ENCODE results near the gene LRRC4C. TPM values are rescaled to one million over a fixed set of nuclear protein-coding genes. Genes with fewer than 3 reads are reported as not detected.
A peak's percentile ranks its signal among the peaks of the same experiment; 100 is the strongest.

The LRRC4C gene
- total and polyA plus RNA-seq, 4 donors: 0.10 to 0.93 (median 0.30) TPM

GRCh38 chr11:41225856-41226633 lies 233.4 kb downstream of the LRRC4C start:
- no peaks in the 10 kb centered on the region for H3K27me3 ChIP-seq (ENCODE audit: control insufficient read depth in 4 of 4, insufficient read depth in 4 of 4, low read length in 3 of 4)
- H3K4me3 ChIP-seq (ENCODE audit: low read depth in 1 of 3, low read length in 3 of 3): no peak overlapping the region
- H3K9me3 ChIP-seq (ENCODE audit: control insufficient read depth in 4 of 4, low read length in 3 of 4): no peaks in the 10 kb centered on the region
- no peak overlapping the region for H3K27ac ChIP-seq (ENCODE audit: low read depth in 1 of 2, low read length in 2 of 2)
- H3K4me1 ChIP-seq (ENCODE audit: control insufficient read depth in 4 of 4, insufficient read depth in 4 of 4, low read length in 3 of 4): no peaks in the 10 kb centered on the region
- no peak overlapping the region for H3K9ac ChIP-seq (ENCODE audit: low read depth in 1 of 2, low read length in 2 of 2)
- TF ChIP-seq YY1 (IDR thresholded peaks at IDR 0.05): no peak
- TF ChIP-seq RAD21 (IDR thresholded peaks at IDR 0.05): no peak
- TF ChIP-seq CTCF (IDR thresholded peaks at IDR 0.05; ENCODE audit: low read depth, low read length, missing input control): no peak
- no peaks in the 10 kb centered on the region for H3K36me3 ChIP-seq (ENCODE audit: control insufficient read depth in 4 of 4, insufficient read depth in 3 of 4, low read depth in 1 of 4, low read length in 3 of 4)
- 57% methylated on average over 3 of the region's 3 CpGs for WGBS
- no peak for DNase-seq (ENCODE audit: low spot score)

GRCh38 chr11:41222236-41222635 lies 237.2 kb downstream of the LRRC4C start:
- H3K9ac ChIP-seq (ENCODE audit: low read depth in 1 of 2, low read length in 2 of 2): no peak overlapping the region
- no peaks in the 10 kb centered on the region for H3K36me3 ChIP-seq (ENCODE audit: control insufficient read depth in 4 of 4, insufficient read depth in 3 of 4, low read depth in 1 of 4, low read length in 3 of 4)
- TF ChIP-seq FOXA2 (IDR thresholded peaks at IDR 0.05): no peak
- no peak for TF ChIP-seq SP1 (IDR thresholded peaks at IDR 0.05)
- H3K4me3 ChIP-seq (ENCODE audit: low read depth in 1 of 3, low read length in 3 of 3): no peak overlapping the region
- no peaks in the 10 kb centered on the region for H3K4me1 ChIP-seq (ENCODE audit: control insufficient read depth in 4 of 4, insufficient read depth in 4 of 4, low read length in 3 of 4)
- H3K9me3 ChIP-seq (ENCODE audit: control insufficient read depth in 4 of 4, low read length in 3 of 4): no peaks in the 10 kb centered on the region
- H3K27ac ChIP-seq (ENCODE audit: low read depth in 1 of 2, low read length in 2 of 2): no peak overlapping the region
- H3K27me3 ChIP-seq (ENCODE audit: control insufficient read depth in 4 of 4, insufficient read depth in 4 of 4, low read length in 3 of 4): no peaks in the 10 kb centered on the region
- DNase-seq (ENCODE audit: low spot score): no peak
- WGBS: 77% methylated on average over 2 of the region's 2 CpGs

- no peaks in the 10 kb centered on the region for H3K36me3 ChIP-seq (ENCODE audit: control insufficient read depth in 4 of 4, insufficient read depth in 3 of 4, low read depth in 1 of 4, low read length in 3 of 4)
- no peak overlapping the region for H3K9ac ChIP-seq (ENCODE audit: low read depth in 1 of 2, low read length in 2 of 2)
- H3K27ac ChIP-seq (ENCODE audit: low read depth in 1 of 2, low read length in 2 of 2): no peak overlapping the region
- H3K27me3 ChIP-seq (ENCODE audit: control insufficient read depth in 4 of 4, insufficient read depth in 4 of 4, low read length in 3 of 4): no peaks in the 10 kb centered on the region
- H3K4me1 ChIP-seq (ENCODE audit: control insufficient read depth in 4 of 4, insufficient read depth in 4 of 4, low read length in 3 of 4): no peaks in the 10 kb centered on the region
- no peak overlapping the region for H3K4me3 ChIP-seq (ENCODE audit: low read depth in 1 of 3, low read length in 3 of 3)
- DNase-seq (ENCODE audit: low spot score): no peak
- TF ChIP-seq YY1 (IDR thresholded peaks at IDR 0.05): no peak
- H3K9me3 ChIP-seq (ENCODE audit: control insufficient read depth in 4 of 4, low read length in 3 of 4): no peaks in the 10 kb centered on the region
Measured at GRCh38 chr11:41206388-41206787, 253.1 kb downstream of the LRRC4C start.

GRCh38 chr11:41201156-41201555 lies 258.3 kb downstream of the LRRC4C start:
- H3K4me1 ChIP-seq (ENCODE audit: control insufficient read depth in 4 of 4, insufficient read depth in 4 of 4, low read length in 3 of 4): no peaks in the 10 kb centered on the region
- peaks cover 0 to 3% (median 0%) of the 10 kb centered on the region in 4 donors for H3K9me3 ChIP-seq (ENCODE audit: control insufficient read depth in 4 of 4, low read length in 3 of 4)
- no peaks in the 10 kb centered on the region for H3K36me3 ChIP-seq (ENCODE audit: control insufficient read depth in 4 of 4, insufficient read depth in 3 of 4, low read depth in 1 of 4, low read length in 3 of 4)
- no peak overlapping the region for H3K27ac ChIP-seq (ENCODE audit: low read depth in 1 of 2, low read length in 2 of 2)
- no peak overlapping the region for H3K9ac ChIP-seq (ENCODE audit: low read depth in 1 of 2, low read length in 2 of 2)
- peak; percentile 41 for DNase-seq (ENCODE audit: low spot score)
- H3K27me3 ChIP-seq (ENCODE audit: control insufficient read depth in 4 of 4, insufficient read depth in 4 of 4, low read length in 3 of 4): no peaks in the 10 kb centered on the region
- 9% methylated on average over 5 of the region's 5 CpGs for WGBS
- no peak overlapping the region for H3K4me3 ChIP-seq (ENCODE audit: low read depth in 1 of 3, low read length in 3 of 3)
- TF ChIP-seq TAF1 (conservative IDR thresholded peaks at IDR 0.05): no peak
- no peak for TF ChIP-seq FOXA1 (IDR thresholded peaks at IDR 0.05)
- peak; percentile 80 to 81 for TF ChIP-seq RAD21 (IDR thresholded peaks at IDR 0.05)
- TF ChIP-seq ATF3 (IDR thresholded peaks at IDR 0.05): no peak
- no peak for TF ChIP-seq MAX (IDR thresholded peaks at IDR 0.05)
- TF ChIP-seq CTCF (IDR thresholded peaks at IDR 0.05; ENCODE audit: low read depth, low read length, missing input control): peak; percentile 45
- no peak for TF ChIP-seq SP1 (IDR thresholded peaks at IDR 0.05)
- TF ChIP-seq JUND (IDR thresholded peaks at IDR 0.05): no peak
- TF ChIP-seq FOXA2 (IDR thresholded peaks at IDR 0.05): no peak
- no peak for TF ChIP-seq RXRA (IDR thresholded peaks at IDR 0.05)
- TF ChIP-seq REST (IDR thresholded peaks at IDR 0.05): no peak
- TF ChIP-seq GABPA (IDR thresholded peaks at IDR 0.05 in 1 of 2, conservative IDR thresholded peaks at IDR 0.05 in 1 of 2): no peak
- TF ChIP-seq HNF4G (IDR thresholded peaks at IDR 0.05): no peak
- no peak for TF ChIP-seq YY1 (IDR thresholded peaks at IDR 0.05)

All from liver (tissue), 9 donors.